GM06990 (cell line): ENCODE data around the gene WNT5A.
A peak's percentile ranks its signal among the peaks of the same experiment; 100 is the strongest.

ENCODE experiments used
- DNase-seq: peaks from one replicate; pipeline ENCODE4 v3.0.0-alpha.2; 2011; ENCODE audit not compliant: insufficient read length; ENCODE audit errors: extremely low read depth
- H3K27me3 ChIP-seq: replicated peaks from 2 replicates; pipeline ENCODE4 v1.6.0; 2011; ENCODE audit warnings: low read length; ENCODE audit not compliant: control insufficient read depth, insufficient read depth
- H3K36me3 ChIP-seq: 2 replicates; pipeline ENCODE4 v1.5.1; 2011; ENCODE audit warnings: low read length; ENCODE audit not compliant: control insufficient read depth, insufficient read depth
- H3K4me3 ChIP-seq: replicated peaks from 2 replicates; pipeline ENCODE4 v1.5.1; 2011; ENCODE audit warnings: low read depth, mild to moderate bottlenecking, control low read depth, low read length
- TF ChIP-seq, protein P1 (sequence below): IDR thresholded peaks from 2 replicates; pipeline ENCODE4 v1.5.1; 2011; ENCODE audit warnings: low read length, control low read depth, mild to moderate bottlenecking, inconsistent platforms; ENCODE audit not compliant: insufficient read depth, poor library complexity, severe bottlenecking

Gene WNT5A

DNA sequence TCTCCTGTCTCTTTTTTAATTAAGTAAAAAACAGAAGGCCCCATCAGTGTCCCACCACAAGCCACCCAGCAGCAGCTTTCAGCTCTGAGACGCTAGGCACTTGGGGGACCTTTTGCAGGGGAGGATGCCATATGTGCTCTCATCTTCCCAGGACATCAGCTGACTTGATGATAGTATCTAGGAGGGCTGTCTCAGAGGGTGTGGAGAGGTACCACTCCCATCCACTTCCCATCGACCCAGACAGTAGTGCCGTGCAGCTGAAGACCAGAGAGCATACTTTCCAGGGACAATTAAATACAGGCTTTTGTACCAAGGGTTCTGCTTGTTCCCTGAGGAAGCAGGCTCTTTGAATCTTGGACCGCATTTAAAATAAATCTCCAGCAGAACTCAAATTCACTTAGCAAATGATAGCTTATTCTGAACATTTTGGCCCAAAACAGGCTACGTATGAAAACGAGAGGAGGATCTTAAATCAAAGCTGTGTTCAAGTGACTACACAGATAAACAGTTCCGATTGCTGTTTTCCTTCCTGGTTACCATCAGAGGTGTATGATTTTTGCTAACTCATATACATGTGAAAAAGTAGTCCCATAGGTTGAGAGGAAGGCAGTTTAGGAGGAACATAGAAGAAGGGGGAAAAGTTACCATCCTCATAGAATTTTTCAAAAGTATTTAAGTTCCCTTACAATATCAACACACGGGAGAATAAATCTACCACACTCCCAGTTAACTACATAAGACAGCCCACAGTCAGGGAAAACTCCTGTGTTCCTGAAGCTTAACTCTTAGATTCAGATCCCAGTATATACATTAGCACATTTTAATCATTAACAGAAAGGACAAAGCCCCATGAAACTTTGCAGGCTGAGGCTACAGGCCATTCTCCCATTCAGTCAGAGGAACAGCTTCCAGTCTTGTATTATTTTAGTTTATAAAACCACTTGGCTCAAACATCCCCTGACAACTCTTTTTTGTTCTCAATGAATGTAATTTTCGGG is 9.5 kb downstream of the WNT5A start:
- TF ChIP-seq, protein P1, sequence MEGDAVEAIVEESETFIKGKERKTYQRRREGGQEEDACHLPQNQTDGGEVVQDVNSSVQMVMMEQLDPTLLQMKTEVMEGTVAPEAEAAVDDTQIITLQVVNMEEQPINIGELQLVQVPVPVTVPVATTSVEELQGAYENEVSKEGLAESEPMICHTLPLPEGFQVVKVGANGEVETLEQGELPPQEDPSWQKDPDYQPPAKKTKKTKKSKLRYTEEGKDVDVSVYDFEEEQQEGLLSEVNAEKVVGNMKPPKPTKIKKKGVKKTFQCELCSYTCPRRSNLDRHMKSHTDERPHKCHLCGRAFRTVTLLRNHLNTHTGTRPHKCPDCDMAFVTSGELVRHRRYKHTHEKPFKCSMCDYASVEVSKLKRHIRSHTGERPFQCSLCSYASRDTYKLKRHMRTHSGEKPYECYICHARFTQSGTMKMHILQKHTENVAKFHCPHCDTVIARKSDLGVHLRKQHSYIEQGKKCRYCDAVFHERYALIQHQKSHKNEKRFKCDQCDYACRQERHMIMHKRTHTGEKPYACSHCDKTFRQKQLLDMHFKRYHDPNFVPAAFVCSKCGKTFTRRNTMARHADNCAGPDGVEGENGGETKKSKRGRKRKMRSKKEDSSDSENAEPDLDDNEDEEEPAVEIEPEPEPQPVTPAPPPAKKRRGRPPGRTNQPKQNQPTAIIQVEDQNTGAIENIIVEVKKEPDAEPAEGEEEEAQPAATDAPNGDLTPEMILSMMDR: no peak
- Histone ChIP-seq H3K4me3 (no peak overlapping the region), H3K27me3 (peaks cover 4% of the 10 kb centered on the region), H3K36me3 (no peaks in the 10 kb centered on the region)
- DNase-seq: no peak

- peaks cover 1% of the 10 kb centered on the region for H3K27me3 ChIP-seq
- H3K4me3 ChIP-seq: no peak overlapping the region
- DNase-seq: no peak
- H3K36me3 ChIP-seq: no peaks in the 10 kb centered on the region
- TF ChIP-seq, protein P1: no peak
Measured at GRCh38 chr3:55476515-55476914, 10.6 kb downstream of the WNT5A start.

- no peak overlapping the region for H3K4me3 ChIP-seq
- no peaks in the 10 kb centered on the region for H3K27me3 ChIP-seq
- no peaks in the 10 kb centered on the region for H3K36me3 ChIP-seq
- TF ChIP-seq, protein P1: no peak
- peak; percentile 3 for DNase-seq
Measured at GRCh38 chr3:55474213-55474632, 12.9 kb downstream of the WNT5A start.

DNA sequence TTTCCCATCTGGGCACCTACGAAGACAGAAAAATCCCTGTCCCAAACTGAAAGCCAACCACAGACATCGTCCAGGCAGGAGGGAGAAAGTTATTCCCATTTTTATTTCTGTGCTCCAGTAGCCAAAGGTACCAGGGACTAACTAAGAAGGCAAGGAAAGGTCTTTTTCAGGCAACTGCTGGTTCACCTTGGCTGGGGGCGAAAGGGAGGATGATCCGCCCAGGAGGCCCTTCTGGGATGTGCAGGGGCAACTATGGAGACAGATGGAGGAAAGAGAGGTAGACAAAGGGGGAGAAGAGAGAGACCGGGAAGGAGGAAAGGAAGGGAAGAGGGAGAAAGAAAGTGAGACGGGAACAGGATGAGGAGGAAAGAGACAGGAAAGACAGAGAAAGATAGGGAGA is 13.3 kb downstream of the WNT5A start:
- Histone ChIP-seq H3K4me3 (no peak overlapping the region), H3K27me3 (no peaks in the 10 kb centered on the region), H3K36me3 (no peaks in the 10 kb centered on the region)
- no peak for DNase-seq
- TF ChIP-seq, protein P1: no peak

- DNase-seq: no peak
- TF ChIP-seq, protein P1: no peak
- H3K36me3 ChIP-seq: no peaks in the 10 kb centered on the region
- no peaks in the 10 kb centered on the region for H3K27me3 ChIP-seq
- H3K4me3 ChIP-seq: no peak overlapping the region
Measured at GRCh38 chr3:55471522-55472280, 15.4 kb downstream of the WNT5A start.
